ENCODE measurements around the gene KRT6B.
"Not testable (repeated sequence)": the region's sequence is repeated elsewhere in the genome, so short reads cannot be mapped to it uniquely, and the experiment has no call there.

The KRT6B gene

DNA sequence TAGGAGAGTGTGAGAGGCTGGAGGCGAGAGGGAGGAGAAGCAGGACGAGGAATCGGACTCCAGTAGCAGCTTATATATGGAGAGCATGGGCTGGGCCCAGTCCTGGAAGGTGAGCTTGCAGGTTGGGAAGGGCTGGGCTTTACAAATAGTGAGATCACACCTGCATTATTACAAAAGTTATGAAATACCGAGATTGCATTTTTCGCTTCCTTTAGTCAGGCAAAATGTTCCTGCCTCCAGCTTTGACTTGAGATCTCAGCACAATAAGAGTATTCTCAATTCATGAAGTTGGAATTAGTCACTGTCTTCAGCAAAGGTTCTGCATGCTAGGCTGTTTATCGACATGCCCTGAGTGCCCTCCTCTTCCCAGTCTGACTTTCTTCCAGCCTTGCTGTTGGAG lies at the start of gene KRT6B:
TSS of gene KRT6B (minus strand) at position 46 of the 400 bp plus-strand sequence. CDS start 68 bp downstream, outside the sequence.
- FAIRE-seq: no peak

- FAIRE-seq: no peak
Observed at GRCh38 chr12:52501490-52501889, 49.5 kb upstream of the KRT6B start.

DNA sequence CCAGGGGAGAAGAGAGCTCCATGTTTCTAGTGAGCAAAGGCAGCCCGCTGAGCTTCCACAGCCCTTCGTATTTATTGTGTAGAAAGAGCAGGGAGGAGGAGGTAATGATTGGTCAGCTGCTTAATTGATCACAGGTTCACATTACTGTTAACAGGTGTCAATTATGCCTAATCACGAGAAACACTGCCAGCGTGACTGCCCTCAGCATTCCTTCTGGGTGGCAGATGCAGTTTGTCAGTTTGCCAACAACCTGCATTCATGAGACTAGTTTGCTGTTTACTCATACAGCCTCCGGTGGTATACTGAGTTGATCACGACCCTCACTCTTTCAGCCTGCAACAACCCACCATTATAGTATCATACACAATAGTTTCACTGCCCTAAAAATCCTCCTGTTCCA lies 48.6 kb upstream of the KRT6B start:
- not testable (repeated sequence) for FAIRE-seq

DNA sequence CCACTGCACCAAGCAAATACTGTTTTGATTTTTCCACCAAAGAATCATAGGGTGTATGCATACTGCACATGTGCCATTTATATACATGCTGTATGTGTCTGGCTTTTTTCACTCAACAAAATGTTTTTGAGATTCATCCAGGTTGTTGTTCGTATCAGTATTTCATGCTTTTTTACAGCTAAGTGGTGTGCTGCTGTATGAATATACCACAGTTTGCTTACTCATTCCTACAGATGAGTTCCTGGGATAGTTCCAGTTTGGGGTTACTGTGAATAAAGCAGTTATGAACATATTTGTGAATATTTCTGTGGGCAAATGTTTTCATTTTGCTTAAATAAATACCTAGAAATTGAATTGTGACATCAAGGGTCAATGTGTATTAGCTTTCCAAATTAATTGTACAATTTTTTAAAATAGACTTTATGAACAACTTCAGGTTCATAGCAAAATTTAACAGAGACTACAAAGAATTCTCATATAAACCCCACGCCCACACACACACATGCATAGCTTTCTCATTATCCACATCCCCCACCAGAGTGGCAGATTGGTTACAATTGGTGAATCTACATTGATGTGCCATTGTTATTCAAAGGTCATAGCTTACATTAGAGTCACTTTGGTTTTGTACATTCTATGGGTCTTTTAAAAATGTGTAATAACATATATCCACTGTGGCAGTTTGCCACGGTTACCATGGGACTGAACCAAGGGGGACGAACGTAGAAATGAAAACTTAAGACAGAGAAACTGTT lies 48.0 kb upstream of the KRT6B start:
- no peak for FAIRE-seq

GRCh38 chr12:52498946-52499345 lies 47.0 kb upstream of the KRT6B start:
- no peak for FAIRE-seq

- FAIRE-seq: no peak
Observed at GRCh38 chr12:52497975-52498374, 46.0 kb upstream of the KRT6B start.

GRCh38 chr12:52496590-52497071 lies 44.7 kb upstream of the KRT6B start:
- no peak for FAIRE-seq

DNA sequence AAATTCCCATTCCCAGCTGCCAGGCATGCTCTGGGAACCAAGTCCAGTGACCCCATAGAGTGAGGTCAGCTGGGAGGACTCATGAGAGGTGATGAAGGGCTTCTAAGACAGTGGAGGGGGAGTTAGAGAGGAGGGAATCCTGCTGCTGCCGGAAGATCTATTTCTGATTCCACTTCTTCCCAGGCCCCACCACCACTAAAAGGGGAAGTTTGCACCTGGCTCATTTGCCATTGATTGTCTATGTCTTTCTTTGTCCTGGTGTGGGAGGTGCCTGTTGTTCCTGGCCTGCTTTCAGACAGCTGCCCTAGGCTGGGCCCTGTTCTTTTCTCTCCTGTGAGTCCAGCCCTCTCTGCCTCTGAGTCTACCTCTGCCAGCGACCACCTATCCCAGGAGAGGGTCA lies 44.1 kb upstream of the KRT6B start:
- FAIRE-seq: no peak

GRCh38 chr12:52495389-52495788 lies 43.4 kb upstream of the KRT6B start:
- FAIRE-seq: no peak

GRCh38 chr12:52494518-52494917 lies 42.6 kb upstream of the KRT6B start:
- FAIRE-seq: no peak

- FAIRE-seq: no peak
Observed at GRCh38 chr12:52494100-52494499, 42.2 kb upstream of the KRT6B start.

- FAIRE-seq: no peak
Observed at GRCh38 chr12:52493172-52493571, 41.2 kb upstream of the KRT6B start, which contains the start of gene KRT6A. KRT6A (minus strand) TSS chr12:52493257; CDS start chr12:52493188, 69 bp downstream.

DNA sequence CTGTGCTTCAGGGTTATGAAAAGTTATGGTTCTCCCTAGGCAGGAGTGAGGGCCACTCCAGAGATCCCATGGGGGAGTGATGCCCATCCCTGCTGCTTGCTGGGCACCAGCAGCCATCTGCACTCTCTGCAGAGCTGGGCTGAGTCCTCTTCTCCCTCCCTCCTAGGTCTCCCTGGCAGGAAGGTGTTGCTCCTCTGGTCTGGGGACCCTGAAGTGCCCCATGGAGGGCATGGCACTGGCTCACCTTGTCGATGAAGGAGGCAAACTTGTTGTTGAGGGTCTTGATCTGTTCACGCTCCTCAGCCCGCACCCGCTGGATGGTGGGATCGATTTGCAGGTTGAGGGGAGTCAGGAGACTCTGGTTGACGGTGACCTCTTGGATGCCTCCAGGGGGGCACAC lies 40.5 kb upstream of the KRT6B start:
- FAIRE-seq: not testable (repeated sequence)

- not testable (repeated sequence) for FAIRE-seq
Observed at GRCh38 chr12:52491495-52491894, 39.5 kb upstream of the KRT6B start.

DNA sequence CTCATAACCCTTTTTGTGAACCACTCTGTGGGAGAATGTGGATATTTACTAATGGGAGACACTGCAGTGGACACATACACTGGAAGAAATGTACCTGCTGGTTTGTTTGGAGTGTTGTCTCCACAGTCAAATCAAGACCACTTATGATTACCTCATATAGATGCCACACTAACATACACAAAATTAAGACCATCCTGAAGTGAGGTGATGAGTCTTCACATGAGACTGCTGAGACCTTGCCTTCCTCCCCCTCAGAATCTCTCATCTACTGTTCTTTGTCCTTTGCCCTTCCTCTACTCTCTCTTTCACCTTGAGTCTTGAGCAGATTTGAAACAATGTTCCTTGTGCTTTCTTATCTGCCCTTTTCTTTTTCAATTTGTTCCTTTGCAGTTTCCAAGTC lies 36.8 kb upstream of the KRT6B start:
- FAIRE-seq: no peak

DNA sequence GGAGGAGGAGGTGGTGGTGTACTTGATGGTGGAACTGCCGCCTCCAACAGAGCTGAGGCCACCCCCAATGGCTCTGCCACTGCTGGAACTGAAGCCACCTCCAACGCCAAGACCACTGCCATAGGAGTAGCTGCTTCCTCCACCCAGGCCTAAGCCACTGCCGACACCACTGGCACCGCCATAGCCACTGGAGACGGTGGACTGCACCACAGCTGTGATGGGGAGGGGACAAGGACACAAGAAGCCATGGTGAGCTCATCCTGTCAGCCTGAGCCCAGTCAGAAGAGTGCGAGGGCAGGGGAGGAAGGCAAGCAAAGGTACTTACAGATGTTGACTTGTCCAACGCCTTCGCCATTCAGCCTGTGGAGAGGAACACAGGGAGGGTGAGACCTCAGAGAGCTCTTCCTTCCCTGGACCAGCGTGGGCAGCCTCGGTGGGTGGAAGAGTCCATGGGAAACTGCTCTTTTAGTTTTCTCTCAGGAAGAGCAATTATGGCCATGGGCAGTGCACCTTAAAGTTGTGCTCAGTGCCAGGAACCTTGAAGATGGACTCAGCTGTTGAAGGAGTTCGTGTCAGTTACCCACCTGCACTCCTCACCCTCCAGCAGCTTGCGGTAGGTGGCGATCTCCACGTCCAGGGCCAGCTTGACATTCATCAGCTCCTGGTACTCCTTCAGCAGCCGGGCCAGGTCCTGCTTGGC lies 35.9 kb upstream of the KRT6B start:
- not testable (repeated sequence) for FAIRE-seq

DNA sequence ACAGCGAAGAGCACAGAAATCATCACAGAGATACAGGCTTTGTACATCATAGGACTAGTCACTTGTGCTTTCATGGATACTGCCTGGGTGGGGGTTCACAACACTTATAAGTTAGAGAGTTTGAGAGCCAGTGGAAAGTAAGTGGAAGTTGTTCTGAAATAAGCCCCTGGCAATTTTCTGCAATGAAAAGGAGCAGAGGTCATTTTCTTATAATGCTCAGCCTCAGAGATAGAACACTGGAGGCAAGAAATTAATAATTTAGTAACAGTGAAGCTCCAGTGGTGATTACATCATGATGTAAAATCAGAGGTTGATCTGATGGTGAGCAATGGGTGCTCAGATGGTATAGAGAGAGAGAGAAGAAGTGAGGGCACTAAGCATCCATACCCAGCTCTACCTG lies 35.3 kb upstream of the KRT6B start:
- no peak for FAIRE-seq

- no peak for FAIRE-seq
Observed at GRCh38 chr12:52486166-52487105, 34.5 kb upstream of the KRT6B start.

- no peak for FAIRE-seq
Observed at GRCh38 chr12:52480073-52480472, 28.1 kb upstream of the KRT6B start.

GRCh38 chr12:52477651-52478050 lies 25.7 kb upstream of the KRT6B start:
- FAIRE-seq: no peak

DNA sequence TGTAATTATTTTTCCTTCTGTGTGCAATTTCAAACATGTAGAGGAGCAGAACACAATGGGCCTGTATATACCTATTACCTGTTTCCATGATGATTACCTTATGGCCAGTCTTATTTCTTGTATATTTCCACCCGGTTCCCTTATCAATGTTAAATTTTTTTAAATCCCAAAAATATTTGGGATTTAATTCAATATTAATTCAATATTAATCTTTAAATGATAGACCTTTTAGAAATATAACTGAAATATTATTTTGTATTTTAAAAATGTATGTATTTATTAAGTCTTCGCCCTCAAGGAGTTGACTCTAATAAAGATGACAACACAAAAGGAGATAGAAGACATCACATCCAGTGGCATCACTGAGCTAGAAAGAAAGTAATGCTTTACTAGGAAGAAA lies 22.3 kb upstream of the KRT6B start:
- FAIRE-seq: no peak

GRCh38 chr12:52473768-52474167 lies 21.8 kb upstream of the KRT6B start, which contains the start of gene KRT6C:
KRT6C (minus strand) TSS chr12:52473805; CDS start chr12:52473737, 68 bp downstream.
- FAIRE-seq: no peak

GRCh38 chr12:52469853-52470252 lies 17.9 kb upstream of the KRT6B start:
- no peak for FAIRE-seq
